ENCODE measurements around the gene COMMD1.
"Not testable (repeated sequence)": the region's sequence is repeated elsewhere in the genome, so short reads cannot be mapped to it uniquely, and the experiment has no call there.

The COMMD1 gene

DNA sequence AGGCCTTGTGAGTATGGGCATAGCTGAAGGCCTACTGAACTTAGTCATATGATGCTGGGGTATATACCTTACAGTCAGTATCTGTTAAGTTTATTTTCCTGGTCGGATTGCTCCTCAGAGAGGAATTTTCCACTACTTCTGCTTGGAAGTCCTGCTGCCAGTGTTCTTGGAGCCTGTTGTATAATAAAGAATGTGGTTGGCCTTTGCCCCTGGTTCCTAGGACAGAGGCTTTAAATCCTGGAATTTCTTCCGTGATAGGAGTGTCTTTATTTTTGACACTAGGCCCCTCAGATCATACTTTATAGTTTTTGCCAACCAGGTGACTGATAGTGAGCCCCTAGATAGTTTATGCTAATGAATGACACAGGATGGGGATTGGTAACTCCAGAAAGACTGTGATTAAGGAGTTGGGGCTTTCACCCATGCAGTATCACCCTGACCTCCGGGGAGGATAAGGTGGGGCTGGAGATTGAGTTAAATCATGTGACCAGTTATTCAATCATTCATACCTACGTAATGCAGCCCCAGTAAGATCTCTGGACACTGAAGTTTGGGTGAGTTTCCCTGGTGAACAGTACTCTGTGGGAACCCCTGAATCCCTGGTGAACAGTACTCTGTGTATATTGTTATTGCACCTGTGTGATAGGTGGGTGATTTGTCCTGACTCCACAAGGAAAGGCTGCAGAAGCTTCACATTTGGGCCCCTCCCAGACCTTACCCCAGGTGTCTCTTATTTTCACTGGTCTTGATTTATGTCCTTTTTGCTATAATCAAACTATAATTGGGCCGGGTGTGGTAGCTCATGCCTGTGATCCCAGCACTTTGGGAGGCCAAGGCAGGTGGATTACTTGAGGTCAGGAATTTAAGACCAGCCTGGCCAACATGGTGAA is 56.9 kb downstream of the COMMD1 start:
- no peak for DNase-seq (ENCODE audit: low read depth in 2 of 2)

DNA sequence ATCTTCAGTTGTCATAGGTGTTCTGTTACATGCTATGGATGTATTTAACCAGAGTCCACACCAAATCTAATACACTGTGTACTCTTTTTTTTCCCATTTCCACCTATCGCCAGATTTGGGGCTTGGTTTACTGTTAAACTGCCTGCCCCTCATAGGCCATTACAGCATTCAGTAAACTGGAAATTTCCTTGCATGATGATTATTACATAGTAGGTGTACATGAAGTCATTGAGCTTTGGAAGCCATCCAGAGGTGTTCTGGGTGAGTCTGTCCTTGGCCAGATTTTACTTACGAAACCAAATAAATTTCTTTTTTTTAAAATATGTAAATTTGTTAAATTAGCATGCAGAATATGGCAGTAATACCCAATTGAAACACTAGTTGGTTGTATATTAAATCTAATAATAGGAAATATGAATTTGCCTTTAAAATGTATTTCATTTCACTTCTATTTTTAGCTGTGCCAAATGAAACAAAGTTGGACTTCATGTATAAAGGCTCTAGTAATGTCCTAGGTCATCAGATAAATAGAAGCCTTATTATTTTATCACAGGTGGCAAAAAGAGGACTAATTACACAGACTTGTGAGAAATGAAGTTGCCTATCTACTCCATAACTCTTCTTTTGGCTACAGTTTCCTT is 60.7 kb downstream of the COMMD1 start:
- DNase-seq (ENCODE audit: low read depth in 2 of 2), result no peak

DNA sequence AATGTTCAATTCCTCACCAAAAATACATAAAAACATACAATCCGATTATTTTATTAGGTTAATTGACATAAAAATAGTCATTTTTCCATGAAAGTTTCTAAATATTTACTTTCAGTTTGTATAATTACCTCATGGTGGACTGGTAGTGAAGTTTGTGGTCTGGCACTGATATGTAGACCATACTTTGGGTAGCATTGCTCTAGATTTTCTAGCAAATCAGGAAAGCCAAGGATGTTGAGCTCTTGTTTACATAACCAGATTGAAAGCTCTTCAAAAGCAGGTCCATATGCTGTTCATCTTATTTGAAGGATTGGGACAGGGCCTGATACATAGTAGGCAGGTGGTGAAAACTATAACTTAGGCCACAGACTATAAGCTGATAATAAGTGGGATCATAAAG is 61.8 kb downstream of the COMMD1 start:
- no peak for DNase-seq (ENCODE audit: low read depth in 2 of 2)

- no peak for DNase-seq (ENCODE audit: low read depth in 2 of 2)
These were observed 63.9 kb downstream of the COMMD1 start for GRCh38 chr2:61969376-61969775.

DNA sequence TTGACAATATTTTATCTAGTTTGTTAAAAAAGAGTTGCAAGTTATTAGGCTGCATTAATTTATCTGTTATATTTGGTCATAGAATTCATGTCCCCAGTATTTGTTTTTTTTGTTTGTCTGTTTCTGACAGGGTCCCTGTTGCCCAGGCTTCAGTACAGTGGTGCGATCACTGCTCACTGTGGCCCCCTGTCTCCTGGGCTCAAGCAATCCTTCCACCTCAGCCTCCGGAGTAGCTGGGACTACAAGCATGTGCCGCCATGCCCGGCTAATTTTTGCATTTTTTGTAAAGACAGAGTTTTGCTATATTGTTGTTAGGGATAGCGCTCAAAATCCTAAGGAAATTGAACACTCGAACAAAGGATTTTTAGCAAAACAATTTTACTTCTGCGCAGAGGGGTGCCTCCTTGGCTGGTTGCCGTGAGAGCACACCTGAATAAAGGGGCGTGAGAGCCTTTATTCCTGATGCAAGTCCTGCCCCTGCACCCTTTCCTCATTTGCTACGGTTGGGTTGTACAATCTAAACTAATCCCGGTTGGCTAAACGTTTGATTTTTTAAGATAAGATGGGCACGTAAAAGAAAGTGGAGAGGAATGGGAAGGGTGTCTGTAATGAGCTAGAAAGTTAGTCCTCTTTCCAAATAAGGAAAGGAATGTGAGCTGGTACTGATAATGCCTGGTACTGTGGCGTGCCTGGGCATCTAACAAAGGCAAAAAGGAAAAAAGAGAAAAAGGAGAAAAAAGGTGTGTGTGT is 65.5 kb downstream of the COMMD1 start:
- no peak for DNase-seq (ENCODE audit: low read depth in 2 of 2)

DNA sequence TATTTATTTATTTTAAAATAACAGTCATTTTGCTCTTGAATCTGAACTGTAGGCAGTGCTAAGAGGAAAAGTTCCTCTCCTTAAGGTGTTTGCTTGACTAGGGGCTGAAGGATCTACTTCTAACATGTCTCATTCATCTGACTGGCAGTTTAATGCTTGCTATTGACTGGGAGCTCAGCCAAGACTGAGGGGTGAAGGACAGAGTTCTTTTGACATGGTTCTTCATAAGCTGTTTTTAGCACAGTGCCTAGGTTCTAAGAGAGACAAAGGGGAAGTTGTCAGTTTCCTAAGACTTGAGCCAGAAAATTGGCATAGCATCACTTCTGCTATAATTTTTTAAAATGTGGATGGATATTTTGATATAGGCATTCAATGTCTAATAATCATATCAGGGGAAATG is 73.0 kb downstream of the COMMD1 start:
- no peak for DNase-seq (ENCODE audit: low read depth in 2 of 2)

DNA sequence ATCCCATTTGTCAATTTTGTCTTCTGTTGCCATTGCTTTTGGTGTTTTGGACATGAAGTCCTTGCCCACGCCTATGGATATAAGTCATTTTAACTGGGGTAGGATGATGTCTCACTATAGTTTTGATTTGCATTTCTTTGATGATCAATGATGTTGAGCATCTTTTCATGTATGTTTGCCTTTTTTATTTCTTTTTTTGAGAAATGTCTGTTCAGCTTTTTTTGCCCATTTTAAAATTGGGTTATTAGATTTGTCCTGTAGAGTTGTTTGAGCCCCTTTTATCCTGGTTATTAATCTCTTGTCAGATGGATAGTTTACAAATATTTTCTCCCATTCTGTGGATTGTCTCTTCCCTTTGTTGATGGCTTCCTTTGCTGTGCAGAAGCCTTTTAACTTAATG is 75.3 kb downstream of the COMMD1 start:
- DNase-seq (ENCODE audit: low read depth in 2 of 2), result no peak

DNA sequence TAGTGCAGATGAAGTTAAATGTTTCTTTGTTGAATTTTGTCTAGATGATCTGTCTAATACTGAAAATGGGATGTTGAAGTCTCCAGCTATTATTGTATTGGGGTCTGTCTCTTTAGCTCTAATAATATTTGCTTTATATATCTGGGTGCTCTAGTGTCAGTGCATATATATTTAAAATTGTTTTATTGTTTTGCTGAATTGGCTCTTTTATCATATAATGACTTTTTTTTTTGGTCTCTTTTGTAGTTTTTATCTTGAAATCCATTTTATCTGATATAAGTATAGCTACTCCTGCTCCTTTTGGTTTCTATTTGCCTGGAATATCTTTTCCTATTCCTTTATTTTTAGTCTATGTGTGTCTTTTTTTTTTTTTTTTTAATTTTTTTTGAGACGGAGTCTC is 79.2 kb downstream of the COMMD1 start:
- no peak for DNase-seq (ENCODE audit: low read depth in 2 of 2)

DNA sequence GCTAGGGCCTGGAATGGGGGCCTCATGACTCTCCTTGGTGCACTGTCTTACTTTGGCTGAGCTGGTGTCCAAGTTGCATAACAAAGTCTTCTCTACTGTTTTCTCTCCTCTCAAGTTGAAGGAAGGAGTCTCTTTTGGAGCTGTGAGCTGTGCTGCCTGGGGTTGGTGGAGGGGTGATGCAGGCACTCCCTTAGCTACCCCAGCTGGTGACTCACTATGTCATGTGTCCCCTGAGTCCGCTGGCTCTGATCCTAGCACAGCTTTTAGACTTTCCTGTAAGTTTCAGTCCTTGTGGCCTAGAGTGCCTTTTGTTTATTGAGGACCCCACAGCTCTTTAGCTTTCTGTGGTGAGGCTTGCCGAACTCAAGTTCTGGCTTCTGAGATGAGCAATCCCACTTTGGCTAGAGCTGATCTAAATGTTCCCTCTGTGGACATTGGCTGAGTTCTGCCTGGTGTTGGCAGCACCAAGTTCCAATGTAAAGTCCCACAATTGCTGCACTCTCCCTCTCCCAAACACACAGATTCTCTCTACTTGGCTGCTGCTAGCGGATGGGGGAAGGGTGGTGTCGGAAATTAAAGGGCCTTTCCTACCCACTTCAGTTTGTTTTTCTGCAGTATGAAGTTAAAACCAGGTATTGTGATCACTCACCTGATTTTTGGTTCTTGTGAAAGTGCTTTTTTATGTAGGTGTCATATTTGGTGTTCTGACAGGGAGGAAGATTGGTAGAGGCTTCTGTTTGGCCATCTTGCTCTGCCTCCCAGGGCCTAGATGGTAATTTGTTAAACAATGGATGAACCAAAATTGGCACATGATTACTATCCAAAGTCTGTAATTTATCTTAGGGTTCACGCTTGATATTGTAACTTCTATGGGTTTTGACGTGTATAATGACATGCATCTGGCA is 83.2 kb downstream of the COMMD1 start:
- no peak for DNase-seq (ENCODE audit: low read depth in 2 of 2)

DNA sequence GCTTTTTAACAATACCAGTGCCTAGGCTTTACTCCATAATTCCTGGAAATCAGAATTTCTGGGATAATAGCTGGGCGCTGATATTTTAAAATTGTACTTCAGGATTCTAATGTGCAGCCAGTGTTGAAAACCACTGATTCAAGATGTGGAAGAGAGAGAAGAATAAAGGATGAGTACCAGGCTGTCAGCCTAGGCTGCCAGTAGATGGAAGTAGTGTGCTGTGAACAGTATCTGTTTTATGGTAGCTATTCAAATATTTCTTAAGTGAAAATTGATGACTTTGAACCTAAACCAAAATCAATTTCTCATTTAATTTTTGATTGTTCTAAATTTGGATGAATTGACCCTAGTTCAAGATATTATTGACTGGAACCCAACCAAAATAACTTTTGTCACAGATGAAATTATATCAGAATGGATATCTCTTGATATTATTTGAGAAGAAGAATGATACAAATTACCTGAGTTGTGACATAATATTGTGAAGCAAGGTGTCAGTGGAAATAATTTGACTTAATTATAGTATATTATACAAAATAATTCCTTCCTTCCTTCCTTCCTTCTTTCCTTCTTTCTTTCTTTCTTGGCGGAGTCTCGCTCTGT is 88.0 kb downstream of the COMMD1 start:
- peak in 1 of 2 donors; percentile 7 for DNase-seq (ENCODE audit: low read depth in 2 of 2)

GRCh38 chr2:61994531-61994930 is 89.1 kb downstream of the COMMD1 start:
- no peak for DNase-seq (ENCODE audit: low read depth in 2 of 2)

DNA sequence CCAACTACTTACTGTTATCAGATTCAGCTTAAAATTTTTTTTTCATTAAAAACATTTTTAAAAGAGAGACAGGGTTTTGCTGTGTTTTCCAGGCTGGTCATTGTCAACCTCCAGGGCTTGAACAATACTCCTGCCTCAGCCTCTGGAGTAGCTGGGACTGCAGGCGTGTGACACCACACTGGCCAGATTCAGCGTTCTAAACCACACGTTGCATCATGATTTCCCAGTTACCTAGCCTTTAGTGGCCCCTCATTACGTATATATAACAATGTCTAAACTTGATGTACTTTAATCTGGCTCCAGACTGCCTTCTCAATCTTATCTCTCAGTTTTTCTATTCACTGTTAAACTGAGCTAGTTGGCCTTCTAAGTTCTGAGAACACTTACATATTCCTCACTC is 89.6 kb downstream of the COMMD1 start:
- DNase-seq (ENCODE audit: low read depth in 2 of 2), result no peak

- DNase-seq (ENCODE audit: low read depth in 2 of 2), result no peak
These were observed 90.0 kb downstream of the COMMD1 start for GRCh38 chr2:61995515-61995914.

DNA sequence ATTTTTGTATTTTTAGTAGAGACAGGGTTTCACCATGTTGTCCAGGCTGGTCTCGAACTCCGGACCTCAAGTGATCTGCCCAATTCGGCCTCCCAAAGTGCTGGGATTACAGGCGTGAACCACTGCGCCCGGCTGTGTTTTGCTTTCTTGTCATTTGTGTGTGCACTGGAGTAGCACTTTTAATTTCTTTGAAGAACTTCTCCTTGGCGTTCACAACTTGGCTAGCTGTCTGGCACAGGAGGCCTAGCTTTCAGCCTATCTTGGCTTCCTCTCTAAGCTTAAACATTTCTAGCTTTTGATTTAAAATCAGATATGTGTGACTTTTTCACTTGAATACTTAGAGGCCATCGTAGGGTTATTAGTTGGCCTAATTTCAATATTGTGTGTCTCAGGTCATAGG is 93.0 kb downstream of the COMMD1 start:
- no peak for DNase-seq (ENCODE audit: low read depth in 2 of 2)

DNA sequence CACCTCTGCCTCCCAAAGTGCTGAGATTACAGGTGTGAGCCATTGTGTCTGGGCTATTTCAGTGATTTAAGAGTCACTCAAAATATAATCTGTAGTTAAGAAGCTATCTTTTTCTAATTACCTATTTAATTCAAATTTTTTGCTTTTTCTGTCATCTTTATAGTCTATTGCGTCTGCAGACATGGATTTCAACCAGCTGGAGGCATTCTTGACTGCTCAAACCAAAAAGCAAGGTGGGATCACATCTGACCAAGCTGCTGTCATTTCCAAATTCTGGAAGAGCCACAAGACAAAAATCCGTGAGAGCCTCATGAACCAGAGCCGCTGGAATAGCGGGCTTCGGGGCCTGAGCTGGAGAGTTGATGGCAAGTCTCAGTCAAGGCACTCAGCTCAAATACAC is 95.1 kb downstream of the COMMD1 start:
- DNase-seq (ENCODE audit: low read depth in 2 of 2), result no peak

DNA sequence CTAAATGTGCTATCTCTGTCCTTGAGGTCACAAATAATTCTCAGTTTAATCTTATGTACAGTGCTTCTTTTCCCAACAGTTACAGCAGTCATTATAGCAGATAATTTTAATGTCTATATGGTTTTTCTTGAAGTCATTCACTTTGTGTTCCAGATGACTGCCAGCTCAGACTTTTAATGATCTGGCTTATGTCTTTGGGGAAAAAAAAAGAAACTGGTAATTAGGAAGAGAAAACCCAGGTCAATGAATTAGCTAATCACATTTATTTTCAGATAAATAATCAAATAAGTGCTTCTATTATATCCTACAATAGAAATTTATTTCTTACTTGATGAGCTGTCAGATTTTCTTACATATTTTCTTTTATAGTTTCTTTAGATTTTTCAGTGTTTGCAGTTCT is 96.0 kb downstream of the COMMD1 start:
- DNase-seq (ENCODE audit: low read depth in 2 of 2), result no peak

DNA sequence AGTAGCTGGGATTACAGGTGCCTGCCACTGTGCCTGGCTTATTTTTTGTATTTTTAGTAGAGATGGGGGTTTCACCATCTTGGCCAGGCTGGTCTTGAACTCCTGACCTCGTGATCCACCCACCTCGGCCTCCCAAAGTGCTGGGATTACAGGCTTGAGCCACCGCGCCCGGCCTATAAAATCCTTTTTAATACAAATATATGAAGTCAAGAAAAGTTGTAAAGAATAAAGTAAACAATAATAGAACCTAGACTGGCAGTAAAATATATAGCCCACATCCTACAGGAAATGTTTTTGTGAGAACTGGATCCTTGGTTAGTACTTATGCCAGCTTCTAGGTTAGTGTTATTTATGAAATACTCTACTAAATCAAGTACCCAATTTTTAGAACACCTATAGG is 99.0 kb downstream of the COMMD1 start:
- not testable (repeated sequence) for DNase-seq (ENCODE audit: low read depth in 2 of 2)

- DNase-seq (ENCODE audit: low read depth in 2 of 2), result no peak
These were observed 102.1 kb downstream of the COMMD1 start for GRCh38 chr2:62007555-62007954.

DNA sequence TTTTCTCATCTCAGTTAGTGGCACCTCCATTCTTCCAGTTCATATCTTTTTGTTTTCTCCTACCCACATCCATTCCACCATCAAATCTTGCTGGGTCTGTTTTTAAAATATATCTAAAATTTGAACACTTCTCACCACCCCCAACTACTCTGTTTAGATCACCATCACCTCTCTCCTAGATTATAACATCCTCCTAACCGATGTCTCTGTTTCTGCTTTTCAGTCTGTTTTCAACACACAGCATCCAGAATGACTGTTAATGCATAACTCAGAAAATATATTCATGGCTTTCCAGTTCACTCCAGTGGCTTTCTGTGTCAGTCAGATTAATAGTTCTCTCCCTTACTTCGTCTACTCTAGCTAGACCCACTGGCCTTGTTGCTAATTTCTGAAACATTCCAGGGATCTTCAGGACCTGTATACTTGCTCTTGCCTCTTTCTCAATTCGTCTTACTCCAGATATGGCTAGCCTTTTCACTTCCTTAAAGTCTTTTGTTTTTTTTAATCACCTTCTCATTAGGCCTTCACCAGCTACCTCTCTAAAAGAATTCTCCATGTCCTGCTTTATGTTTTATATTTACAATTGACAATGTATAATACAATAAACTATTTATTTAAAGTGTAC is 105.3 kb downstream of the COMMD1 start:
- no peak for DNase-seq (ENCODE audit: low read depth in 2 of 2)

DNA sequence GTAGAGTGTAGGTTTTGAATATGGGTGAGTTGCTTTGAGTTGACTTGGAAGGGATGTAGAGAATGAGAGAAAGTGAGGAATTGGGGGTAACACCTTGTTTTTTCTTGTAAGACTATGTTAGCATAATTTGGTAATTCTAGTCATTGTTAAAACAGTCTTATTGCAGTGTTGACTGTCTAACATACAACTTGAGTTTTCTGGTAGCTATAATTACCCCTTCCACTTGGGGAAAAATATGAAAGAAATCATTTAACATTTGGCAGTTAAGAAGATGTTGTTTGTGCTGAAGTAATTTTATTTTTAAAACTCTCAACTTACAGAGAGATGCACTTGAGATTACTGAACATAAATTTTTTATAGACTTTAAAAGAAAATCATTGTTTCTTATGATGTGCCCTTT is 108.2 kb downstream of the COMMD1 start:
- DNase-seq (ENCODE audit: low read depth in 2 of 2), result no peak

GRCh38 chr2:62014102-62014501 is 108.6 kb downstream of the COMMD1 start:
- no peak for DNase-seq (ENCODE audit: low read depth in 2 of 2)
